Heart right ventricle (tissue), 16 donors: ENCODE data around the gene LHFPL3. TPM values are rescaled to one million over a fixed set of nuclear protein-coding genes. Genes with fewer than 3 reads are reported as not detected.
"Not testable (repeated sequence)": the region's sequence is repeated elsewhere in the genome, so short reads cannot be mapped to it uniquely, and the experiment has no call there.

Source experiments
- ATAC-seq, 8 donors: fragments of 200-7000 bp; cut with Tn5 transposase; one replicate each; pipeline ENCODE4 v1.9.1; 2020; ENCODE audit warnings: mild to moderate bottlenecking in 8 of 8, moderate library complexity in 8 of 8, moderate number of reproducible peaks in 1 of 8
- DNase-seq, 2 donors: peaks; one replicate each; pipeline ENCODE4 v3.0.0-alpha.2; 2020
- H3K27ac ChIP-seq, 10 donors: fragments of 200-600 bp; sonication (generic) in 2 of 10; one replicate each; pipeline versions ENCODE4 v1.5.0 to v1.8.0; 2020 to 2022; ENCODE audit warnings: mild to moderate bottlenecking in 3 of 10
- H3K27me3 ChIP-seq, 7 donors: fragments of 200-600 bp; one replicate each; pipeline ENCODE4 v1.8.0; 2021 to 2022; ENCODE audit warnings: mild to moderate bottlenecking in 2 of 7
- H3K36me3 ChIP-seq, 9 donors: fragments of 200-600 bp; sonication (generic) in 1 of 9; one replicate each; pipeline versions ENCODE4 v1.5.0 to v1.8.0; 2020 to 2022; ENCODE audit warnings: mild to moderate bottlenecking in 2 of 9
- H3K4me1 ChIP-seq, 9 donors: fragments of 200-600 bp; sonication (generic) in 1 of 9; one replicate each; pipeline versions ENCODE4 v1.5.0 to v1.8.0; 2020 to 2022; ENCODE audit warnings: mild to moderate bottlenecking in 4 of 9
- H3K4me3 ChIP-seq, 10 donors: fragments of 200-600 bp; sonication (generic) in 2 of 10; one replicate each; pipeline versions ENCODE4 v1.5.0 to v1.8.0; 2020 to 2022; ENCODE audit warnings: mild to moderate bottlenecking in 7 of 10, moderate library complexity in 2 of 10
- H3K9me3 ChIP-seq, 11 donors: fragments of 200-600 bp in 10 of 11; sonication (generic) in 2 of 11; one replicate each; pipeline versions ENCODE4 v1.5.0 to v1.8.0; 2013 to 2022; ENCODE audit warnings: mild to moderate bottlenecking in 2 of 11, control low read depth in 1 of 11, moderate library complexity in 1 of 11
- CTCF ChIP-seq, 9 donors: fragments of 200-600 bp; sonication (generic) in 2 of 9; IDR thresholded peaks; one replicate each; pipeline versions ENCODE4 v1.5.0 to v1.8.0; 2021 to 2022; ENCODE audit warnings: antibody characterized with exemption in 9 of 9, mild to moderate bottlenecking in 5 of 9, moderate library complexity in 1 of 9
- WGBS, 2 donors: extraction: QIAGEN DNeasy Blood & Tissue Kit; methylation state at CpG; one replicate each; pipeline ENCODE4 v1.1.7; 2013; ENCODE audit warnings: inconsistent platforms in 1 of 2; 5-methylcytosine and 5-hydroxymethylcytosine counted together
- intact Hi-C, 10 donors: fragments of 100-400 bp; cut with DNase I; formaldehyde crosslinking; loops; one replicate each; pipeline versions ENCODE4 v1.11.1 to v1.14.2; 2022
- polyA plus RNA-seq, 2 donors: library from polyadenylated mRNA; stranded (reverse); fragments of 200-250 nt; gene quantifications; one replicate each; pipeline ENCODE4 v1.2.3, GENCODE V29; 2013
- total RNA-seq, 10 donors: library from RNA; stranded (reverse); fragmentation: NEBNext Ultra II Directional in 3 of 10; extraction: Animal tissue kit (Norgen Biotek cat#: 25700) in 3 of 10; gene quantifications; one replicate each; pipeline versions ENCODE4 v1.2.1 to v1.2.4, GENCODE V29; 2021 to 2023
- donor health status: Arrhythmogenic right ventricular cardiomyopathy.
- donor health status: ischemic (EF 13 %, LVEDD 7.1; RV severe dilation, severe dysfunction).
- donor health status: healthy with polysubstance abuse.
- donor health status: DM: no; HTN: yes; CAD: no.
- donor health status: DM: no; HTN: no; CAD: no.
- donor health status: ischemic (EF 25% LVEDD 6.9; RV normal size, moderate dysfunction).
- donor health status: ischemic (EF 25% LVEDD 5.7; RV mildly dilated, moderate dysfunction).
- donor health status: healthy.
- donor health status: DM: yes; HTN: yes; CAD: no.
- donor health status: Ischemic cardiomyopathy.
- donor health status: ischemic (EF 35%, LVEDD 5.7; RV mildly dilated, moderate dysfunction).
- donor health status: nonischemic (EF 11% LVEDD 7.7; RV severe dilation, severe dysfunction).
- donor health status: DM: yes; HTN: yes; CAD: no.
- donor health status: PGD.
- donor health status: ischemic (EF 29% LVEDD 5.4; RV normal size, mild dysfunction).
- donor health status: nonischemic (EF 23%, LVEDD 6.1; RV moderate dilation, normal function).

Gene LHFPL3
- total and polyA plus RNA-seq, 12 donors = not detected

GRCh38 chr7:104569751-104570150 lies 241.3 kb downstream of the LHFPL3 start:
- Histone ChIP-seq H3K27ac (no peak overlapping the region), H3K36me3 (no peaks in the 10 kb centered on the region), H3K4me3 (no peak overlapping the region), H3K27me3 (peaks cover 0 to 5% (median 0%) of the 10 kb centered on the region in 7 donors), H3K4me1 (no peaks in the 10 kb centered on the region), H3K9me3 (no peaks in the 10 kb centered on the region)
- DNase-seq = no peak
- no peak for TF ChIP-seq CTCF (IDR thresholded peaks at IDR 0.05)
- ATAC-seq = no peak
- intact Hi-C loops = no loop called here
- 58 to 72% methylated on average over 3 of the region's 3 CpGs for WGBS, 2 donors

GRCh38 chr7:104572554-104572953 lies 244.2 kb downstream of the LHFPL3 start:
- peaks cover 0 to 5% (median 0%) of the 10 kb centered on the region in 7 donors for H3K27me3 ChIP-seq
- ATAC-seq (no peak), DNase-seq (no peak)
- TF ChIP-seq CTCF (IDR thresholded peaks at IDR 0.05) = no peak
- H3K4me1 ChIP-seq = no peaks in the 10 kb centered on the region
- intact Hi-C loops = no loop called here
- H3K4me3 ChIP-seq = no peak overlapping the region
- no peak overlapping the region for H3K27ac ChIP-seq
- no peaks in the 10 kb centered on the region for H3K9me3 ChIP-seq
- no peaks in the 10 kb centered on the region for H3K36me3 ChIP-seq

- H3K27me3 ChIP-seq = no peaks in the 10 kb centered on the region
- no peaks in the 10 kb centered on the region for H3K36me3 ChIP-seq
- no peak for TF ChIP-seq CTCF (IDR thresholded peaks at IDR 0.05)
- H3K4me3 ChIP-seq = no peak overlapping the region
- no peak overlapping the region for H3K27ac ChIP-seq
- H3K4me1 ChIP-seq = no peaks in the 10 kb centered on the region
- 58 to 63% methylated on average over 3 of the region's 3 CpGs for WGBS, 2 donors
- peaks cover 0 to 15% (median 0%) of the 10 kb centered on the region in 11 donors for H3K9me3 ChIP-seq
- DNase-seq (no peak), ATAC-seq (no peak)
- intact Hi-C loops = no loop called here
Observed at GRCh38 chr7:104584620-104585019, 256.2 kb downstream of the LHFPL3 start.

- H3K4me3 ChIP-seq, H3K27ac ChIP-seq, ATAC-seq, DNase-seq, intact Hi-C loops, H3K4me1 ChIP-seq, H3K27me3 ChIP-seq, H3K36me3 ChIP-seq: not testable (repeated sequence)
- 83 to 85% methylated on average over 7 of the region's 7 CpGs for WGBS, 2 donors
- peaks cover 0 to 12% (median 0%) of the 10 kb centered on the region in 11 donors for H3K9me3 ChIP-seq
Observed at GRCh38 chr7:104595591-104595990, 267.2 kb downstream of the LHFPL3 start.

GRCh38 chr7:104603957-104604356 lies 275.6 kb downstream of the LHFPL3 start:
- ATAC-seq = no peak
- intact Hi-C loops = no loop called here
- no peak overlapping the region for H3K27ac ChIP-seq
- no peak for TF ChIP-seq CTCF (IDR thresholded peaks at IDR 0.05)
- no peaks in the 10 kb centered on the region for H3K36me3 ChIP-seq
- no peaks in the 10 kb centered on the region for H3K9me3 ChIP-seq
- H3K4me1 ChIP-seq = no peaks in the 10 kb centered on the region
- H3K4me3 ChIP-seq = no peak overlapping the region
- WGBS, 2 donors = 68 to 78% methylated on average over 5 of the region's 5 CpGs
- DNase-seq = no peak
- no peaks in the 10 kb centered on the region for H3K27me3 ChIP-seq
